Measurements from ENCODE around the gene ZNF334.
A peak's percentile ranks its signal among the peaks of the same experiment; 100 is the strongest.

ZNF334 gene

DNA sequence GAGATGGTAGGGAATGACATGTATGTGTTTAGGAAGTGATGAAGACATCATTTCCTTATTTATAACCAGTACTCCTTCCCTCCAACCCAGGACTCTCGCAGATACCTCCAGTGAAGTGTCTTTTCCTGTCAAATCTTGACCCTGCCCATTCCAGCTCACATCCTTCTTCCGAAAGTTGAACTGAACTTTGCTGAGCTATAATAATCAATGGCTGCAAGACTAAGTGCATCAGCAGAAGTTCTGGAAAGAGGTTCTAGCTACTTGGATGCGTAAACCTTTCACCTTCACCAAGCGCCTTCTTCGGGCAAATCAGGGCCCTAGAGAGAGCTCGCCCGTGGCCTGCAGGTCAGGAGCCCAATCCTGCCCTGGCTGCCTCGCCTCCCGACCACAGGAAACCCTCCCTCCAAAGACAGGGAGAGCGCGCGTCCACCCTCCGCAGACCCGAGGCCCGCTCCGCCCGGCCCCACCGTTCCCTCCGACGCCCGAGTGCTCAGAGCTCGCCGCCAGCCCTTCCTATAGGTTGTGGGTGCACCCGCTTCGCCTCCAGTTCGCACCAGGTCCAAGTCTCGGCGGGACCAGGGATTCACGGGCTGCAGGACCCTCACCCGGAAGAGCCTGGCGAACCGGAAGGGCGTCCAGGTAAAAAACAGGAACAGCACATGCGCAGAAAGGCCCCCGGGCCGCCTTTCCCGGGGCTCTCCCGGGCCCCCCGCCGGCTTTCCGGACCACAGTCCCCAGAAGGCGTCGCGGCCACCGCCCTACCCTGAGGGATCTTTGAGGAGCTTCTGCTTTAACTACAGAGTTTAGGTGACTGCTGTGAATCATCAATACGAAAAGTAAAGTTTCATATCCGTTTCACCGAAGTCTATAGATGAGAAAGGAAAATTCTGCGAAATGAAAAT, at the start of gene ZNF334:
Gene ZNF334 (minus strand): TSS at position 617 of the 902 bp plus-strand sequence. CDS start 1,457 bp downstream, outside the sequence.
- Histone ChIP-seq H3K9me3 (ENCODE audit: severe bottlenecking) (no peaks in the 10 kb centered on the region), H3K36me3 (ENCODE audit: low read depth) (no peaks in the 10 kb centered on the region), H3K4me1 (ENCODE audit: insufficient read depth, poor library complexity, severe bottlenecking) (peaks cover 6% of the 10 kb centered on the region), H3K4me3 (ENCODE audit: severe bottlenecking) (peak within 1 kb of the TSS; percentile 50), H3K27ac (ENCODE audit: poor library complexity, severe bottlenecking) (peak within 1 kb of the TSS; percentile 28), H3K27me3 (ENCODE audit: insufficient read depth, poor library complexity, severe bottlenecking) (no peaks in the 10 kb centered on the region)
- TF ChIP-seq, protein P1, sequence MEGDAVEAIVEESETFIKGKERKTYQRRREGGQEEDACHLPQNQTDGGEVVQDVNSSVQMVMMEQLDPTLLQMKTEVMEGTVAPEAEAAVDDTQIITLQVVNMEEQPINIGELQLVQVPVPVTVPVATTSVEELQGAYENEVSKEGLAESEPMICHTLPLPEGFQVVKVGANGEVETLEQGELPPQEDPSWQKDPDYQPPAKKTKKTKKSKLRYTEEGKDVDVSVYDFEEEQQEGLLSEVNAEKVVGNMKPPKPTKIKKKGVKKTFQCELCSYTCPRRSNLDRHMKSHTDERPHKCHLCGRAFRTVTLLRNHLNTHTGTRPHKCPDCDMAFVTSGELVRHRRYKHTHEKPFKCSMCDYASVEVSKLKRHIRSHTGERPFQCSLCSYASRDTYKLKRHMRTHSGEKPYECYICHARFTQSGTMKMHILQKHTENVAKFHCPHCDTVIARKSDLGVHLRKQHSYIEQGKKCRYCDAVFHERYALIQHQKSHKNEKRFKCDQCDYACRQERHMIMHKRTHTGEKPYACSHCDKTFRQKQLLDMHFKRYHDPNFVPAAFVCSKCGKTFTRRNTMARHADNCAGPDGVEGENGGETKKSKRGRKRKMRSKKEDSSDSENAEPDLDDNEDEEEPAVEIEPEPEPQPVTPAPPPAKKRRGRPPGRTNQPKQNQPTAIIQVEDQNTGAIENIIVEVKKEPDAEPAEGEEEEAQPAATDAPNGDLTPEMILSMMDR (IDR thresholded peaks at IDR 0.05; ENCODE audit: poor library complexity, severe bottlenecking): no peak
- DNase-seq (ENCODE audit: low spot score) (peak; percentile 86), ATAC-seq (ENCODE audit: low read depth) (peak; percentile 85)

DNA sequence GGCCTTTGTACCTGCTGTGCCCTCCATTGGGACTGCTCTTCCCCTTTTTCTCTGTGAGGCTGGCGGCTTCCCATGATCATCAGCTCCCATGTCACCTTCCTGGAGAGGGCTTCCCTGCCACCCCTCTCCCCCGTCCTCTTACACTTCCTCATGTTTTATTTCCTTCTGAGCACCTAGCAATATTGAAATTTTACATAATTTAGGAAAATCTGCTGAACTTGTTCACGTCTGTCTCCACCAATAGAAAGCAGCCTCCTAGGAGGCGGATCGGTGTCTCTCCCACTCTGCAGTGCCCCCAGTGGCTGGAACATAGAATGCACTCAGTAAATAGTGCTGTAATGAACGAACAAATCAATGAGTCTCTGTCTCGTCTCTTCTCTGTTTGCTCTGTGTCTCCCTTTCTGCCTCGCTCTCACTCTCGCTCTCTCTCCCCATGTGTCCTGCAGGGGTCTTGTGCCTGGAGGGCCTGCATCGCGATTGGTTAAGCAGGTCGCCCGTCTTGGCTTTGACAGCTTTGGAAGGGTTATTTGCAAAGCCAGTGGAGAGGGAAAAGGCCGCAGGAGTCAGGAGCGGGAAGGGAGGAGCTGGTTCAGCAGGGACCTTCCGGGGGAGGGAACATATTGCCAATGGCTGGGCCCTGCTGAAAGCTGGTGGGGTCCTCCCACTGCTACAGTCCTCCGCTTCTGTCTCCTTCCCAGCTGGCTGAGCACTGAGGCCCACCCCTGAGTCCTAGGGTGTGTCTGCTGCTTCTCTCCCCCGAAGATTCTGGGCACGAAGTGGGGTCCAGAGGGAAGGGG, 49.2 kb upstream of the ZNF334 start:
- TF ChIP-seq, protein P1 (IDR thresholded peaks at IDR 0.05; ENCODE audit: poor library complexity, severe bottlenecking): peak; percentile 100
- no peaks in the 10 kb centered on the region for H3K27me3 ChIP-seq (ENCODE audit: insufficient read depth, poor library complexity, severe bottlenecking)
- H3K36me3 ChIP-seq (ENCODE audit: low read depth): no peaks in the 10 kb centered on the region
- DNase-seq (ENCODE audit: low spot score) (no peak), ATAC-seq (ENCODE audit: low read depth) (peak; percentile 48)
- H3K4me3 ChIP-seq (ENCODE audit: severe bottlenecking): no peak overlapping the region
- H3K4me1 ChIP-seq (ENCODE audit: insufficient read depth, poor library complexity, severe bottlenecking): no peaks in the 10 kb centered on the region
- H3K9me3 ChIP-seq (ENCODE audit: severe bottlenecking): no peaks in the 10 kb centered on the region
- H3K27ac ChIP-seq (ENCODE audit: poor library complexity, severe bottlenecking): no peak overlapping the region

DNA sequence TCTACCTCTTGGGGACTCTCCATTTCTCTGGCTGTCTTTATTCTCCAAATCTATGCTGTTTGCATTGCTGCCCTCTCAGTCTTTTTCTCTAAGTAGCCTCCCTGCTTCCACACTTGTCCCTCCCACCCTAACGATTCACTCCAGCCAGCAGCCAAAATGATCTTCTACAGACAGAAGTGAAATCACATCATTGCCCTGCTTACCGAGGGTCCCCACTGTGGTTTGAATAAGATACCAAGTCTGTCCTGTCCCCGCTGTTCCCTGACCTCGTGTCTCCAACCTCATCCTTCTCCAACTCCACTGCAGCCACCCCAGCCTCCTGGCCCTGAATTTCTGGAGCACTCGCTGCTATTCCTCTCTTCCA, 48.6 kb upstream of the ZNF334 start:
- H3K27ac ChIP-seq (ENCODE audit: poor library complexity, severe bottlenecking): no peak overlapping the region
- no peaks in the 10 kb centered on the region for H3K27me3 ChIP-seq (ENCODE audit: insufficient read depth, poor library complexity, severe bottlenecking)
- H3K4me3 ChIP-seq (ENCODE audit: severe bottlenecking): no peak overlapping the region
- TF ChIP-seq, protein P1 (IDR thresholded peaks at IDR 0.05; ENCODE audit: poor library complexity, severe bottlenecking): no peak
- ATAC-seq (ENCODE audit: low read depth) (no peak), DNase-seq (ENCODE audit: low spot score) (no peak)
- H3K4me1 ChIP-seq (ENCODE audit: insufficient read depth, poor library complexity, severe bottlenecking): no peaks in the 10 kb centered on the region
- no peaks in the 10 kb centered on the region for H3K36me3 ChIP-seq (ENCODE audit: low read depth)
- H3K9me3 ChIP-seq (ENCODE audit: severe bottlenecking): no peaks in the 10 kb centered on the region

DNA sequence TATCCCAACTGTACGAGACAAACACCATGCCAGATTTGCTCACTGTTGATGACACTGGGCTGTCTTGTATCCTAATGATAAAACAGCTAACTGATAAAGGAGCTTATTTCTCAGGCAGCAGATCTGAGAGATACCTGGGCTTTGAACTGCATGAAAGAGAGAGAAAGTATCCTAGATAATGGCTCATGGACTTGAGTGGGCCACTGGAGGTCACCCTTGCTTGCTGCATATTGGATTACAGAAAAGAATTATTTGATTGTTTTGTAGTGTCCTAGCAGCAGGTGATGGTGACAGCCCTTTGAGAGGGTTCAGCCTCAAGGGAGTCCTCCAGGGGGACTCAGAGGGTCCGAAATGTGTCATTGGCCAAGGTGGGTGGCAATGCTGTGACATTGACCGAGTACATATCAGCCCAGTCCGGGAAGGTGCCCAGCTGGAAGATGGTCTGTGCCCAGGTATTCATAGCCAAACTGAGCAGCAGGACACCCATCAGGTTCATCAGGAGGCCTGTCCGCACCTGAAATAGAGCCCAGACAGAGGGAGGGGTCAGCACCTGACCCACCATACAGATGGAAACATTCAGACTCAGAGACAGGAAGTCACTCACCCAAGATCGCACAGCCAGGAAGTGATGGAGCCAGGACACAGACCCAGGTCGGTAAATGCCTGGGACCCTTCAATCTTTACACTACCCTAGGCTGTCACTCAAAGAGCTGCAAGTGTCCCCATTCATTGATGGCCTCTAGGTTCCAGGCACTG, 46.5 kb upstream of the ZNF334 start:
- TF ChIP-seq, protein P1 (IDR thresholded peaks at IDR 0.05; ENCODE audit: poor library complexity, severe bottlenecking): peak; percentile 36
- H3K27me3 ChIP-seq (ENCODE audit: insufficient read depth, poor library complexity, severe bottlenecking): no peaks in the 10 kb centered on the region
- no peak overlapping the region for H3K27ac ChIP-seq (ENCODE audit: poor library complexity, severe bottlenecking)
- no peaks in the 10 kb centered on the region for H3K9me3 ChIP-seq (ENCODE audit: severe bottlenecking)
- no peak overlapping the region for H3K4me3 ChIP-seq (ENCODE audit: severe bottlenecking)
- H3K4me1 ChIP-seq (ENCODE audit: insufficient read depth, poor library complexity, severe bottlenecking): no peaks in the 10 kb centered on the region
- H3K36me3 ChIP-seq (ENCODE audit: low read depth): no peaks in the 10 kb centered on the region
- DNase-seq (ENCODE audit: low spot score) (no peak), ATAC-seq (ENCODE audit: low read depth) (no peak)

Measured in RWPE2 (cell line).